HEK293 (cell line): Measurements from ENCODE around the gene A4GALT.

ENCODE experiments used
- CTCF ChIA-PET: fragments of 350-600 bp; formaldehyde crosslinking; extraction: SDS; loops from one replicate; lab custom pipeline; 2021; ENCODE audit warnings: antibody characterized with exemption; lab: Yijun Ruan, JAX
- POLR2A ChIA-PET: fragments of 300-600 bp; formaldehyde crosslinking; extraction: SDS; loops from one replicate; lab custom pipeline; 2020; ENCODE audit warnings: antibody characterized with exemption, inconsistent platforms; lab: Yijun Ruan, JAX
- H3K27ac ChIP-seq: fragments of 200-500 bp; sonication (Bioruptor generic); 2 replicates; pipeline ENCODE4 v1.5.1; 2014; ENCODE audit warnings: low read depth, low read length, control low read depth, inconsistent platforms; ENCODE audit errors: extremely low read depth
- H3K36me3 ChIP-seq, 2 experiments: fragments of 200-500 bp in 1 of 2; sonication (Bioruptor generic) in 1 of 2; 1 replicate in 1 of 2; 2 replicates in 1 of 2; pipeline ENCODE4 v1.5.1; 2014 to 2017; ENCODE audit warnings: inconsistent platforms in 2 of 2, low read length in 2 of 2; ENCODE audit not compliant: control insufficient read depth in 2 of 2, insufficient read depth in 1 of 2
- H3K4me1 ChIP-seq: fragments of 200-500 bp; sonication (Bioruptor generic); 2 replicates; pipeline ENCODE4 v1.5.1; 2014; ENCODE audit warnings: mild to moderate bottlenecking, low read length, inconsistent platforms; ENCODE audit not compliant: control insufficient read depth, insufficient read depth
- H3K4me3 ChIP-seq: 2 replicates; pipeline ENCODE4 v1.5.1; 2011; ENCODE audit warnings: low read depth, mild to moderate bottlenecking, control low read depth, low read length, moderate library complexity
- H3K9me3 ChIP-seq: fragments of 200-500 bp; sonication (Bioruptor generic); 2 replicates; pipeline ENCODE4 v1.5.1; 2014; ENCODE audit warnings: low read depth, low read length, inconsistent platforms; ENCODE audit not compliant: control insufficient read depth, insufficient read depth
- BCL6B ChIP-seq: fragments of 450-650 bp; formaldehyde crosslinking; IDR thresholded peaks from 2 replicates; pipeline ENCODE4 v1.5.1; 2017; ENCODE audit warnings: missing biosample characterization, missing genetic modification characterization
- HOXD13 ChIP-seq: sonication (generic); formaldehyde crosslinking; IDR thresholded peaks from 2 replicates; pipeline ENCODE4 v1.8.0; 2022; ENCODE audit warnings: missing genetic modification reagents, borderline replicate concordance
- IKZF3 ChIP-seq: fragments of 450-650 bp; IDR thresholded peaks from 2 replicates; pipeline ENCODE4 v1.5.0; 2018; ENCODE audit warnings: missing biosample characterization, mild to moderate bottlenecking, missing genetic modification characterization, moderate library complexity
- INSM2 ChIP-seq: fragments of 450-650 bp; formaldehyde crosslinking; IDR thresholded peaks from 2 replicates; pipeline ENCODE4 v1.5.1; 2016; ENCODE audit warnings: missing biosample characterization, missing genetic modification characterization
- RBAK ChIP-seq: fragments of 450-650 bp; formaldehyde crosslinking; IDR thresholded peaks from 2 replicates; pipeline ENCODE4 v1.5.1; 2016; ENCODE audit warnings: missing biosample characterization, missing genetic modification characterization
- SP2 ChIP-seq: fragments of 450-650 bp; formaldehyde crosslinking; IDR thresholded peaks from 2 replicates; pipeline ENCODE4 v1.5.1; 2016; ENCODE audit warnings: missing biosample characterization, missing genetic modification characterization
- ZBTB26 ChIP-seq: fragments of 450-650 bp; formaldehyde crosslinking; optimal IDR thresholded peaks from 2 replicates; pipeline ENCODE3; 2016; ENCODE audit warnings: missing biosample characterization, mild to moderate bottlenecking, missing genetic modification characterization
- ZNF112 ChIP-seq: fragments of 450-650 bp; formaldehyde crosslinking; IDR thresholded peaks from 2 replicates; pipeline ENCODE4 v1.5.0; 2017; ENCODE audit warnings: missing biosample characterization, missing genetic modification characterization
- ZNF114 ChIP-seq: fragments of 450-650 bp; formaldehyde crosslinking; IDR thresholded peaks from 2 replicates; pipeline ENCODE4 v1.5.0; 2017; ENCODE audit warnings: missing biosample characterization, missing genetic modification characterization
- ZNF175 ChIP-seq: fragments of 450-650 bp; formaldehyde crosslinking; IDR thresholded peaks from 2 replicates; pipeline ENCODE4 v1.5.1; 2016; ENCODE audit warnings: missing biosample characterization, missing genetic modification characterization
- ZNF211 ChIP-seq: fragments of 450-650 bp; formaldehyde crosslinking; IDR thresholded peaks from 2 replicates; pipeline ENCODE4 v1.5.1; 2016; ENCODE audit warnings: low read depth, missing biosample characterization, missing genetic modification characterization
- ZNF324 ChIP-seq: fragments of 450-650 bp; formaldehyde crosslinking; IDR thresholded peaks from 2 replicates; pipeline ENCODE4 v1.5.1; 2016; ENCODE audit warnings: missing biosample characterization, missing genetic modification characterization
- ZNF433 ChIP-seq: fragments of 450-650 bp; formaldehyde crosslinking; IDR thresholded peaks from 2 replicates; pipeline ENCODE4 v1.5.1; 2016; ENCODE audit warnings: missing biosample characterization, missing genetic modification characterization, low read depth
- ZNF518A ChIP-seq: fragments of 450-650 bp; formaldehyde crosslinking; conservative IDR thresholded peaks from 2 replicates; pipeline ENCODE4 v1.5.1; 2016; ENCODE audit warnings: low read depth, missing biosample characterization, missing genetic modification characterization
- ZNF521 ChIP-seq: fragments of 450-650 bp; formaldehyde crosslinking; IDR thresholded peaks from 2 replicates; pipeline ENCODE4 v1.5.1; 2017; ENCODE audit warnings: missing biosample characterization, mild to moderate bottlenecking, missing genetic modification characterization
- ZNF544 ChIP-seq: fragments of 450-650 bp; formaldehyde crosslinking; IDR thresholded peaks from 2 replicates; pipeline ENCODE4 v1.5.0; 2017; ENCODE audit warnings: missing biosample characterization, missing genetic modification characterization
- ZNF660 ChIP-seq: fragments of 450-650 bp; IDR thresholded peaks from 2 replicates; pipeline ENCODE4 v1.5.1; 2018; ENCODE audit warnings: missing biosample characterization, mild to moderate bottlenecking, missing genetic modification characterization
- ZNF768 ChIP-seq: fragments of 450-650 bp; formaldehyde crosslinking; IDR thresholded peaks from 2 replicates; pipeline ENCODE4 v1.5.1; 2018; ENCODE audit warnings: missing biosample characterization, mild to moderate bottlenecking, missing genetic modification characterization
- ZSCAN16 ChIP-seq: fragments of 450-650 bp; formaldehyde crosslinking; IDR thresholded peaks from 2 replicates; pipeline ENCODE4 v1.5.1; 2016; ENCODE audit warnings: missing biosample characterization, missing genetic modification characterization

Gene A4GALT

GRCh38 chr22:42684462-42685195 is 36.0 kb downstream of the A4GALT start:
- H3K9me3 ChIP-seq: no peaks in the 10 kb centered on the region
- TF ChIP-seq ZNF768 (tag by site-specific recombination): 0 out of 2 replicates have a peak, but pooled peaks have one; percentile 26
- no peak for TF ChIP-seq HOXD13 (CRISPR knock-in tag)
- TF ChIP-seq ZNF112 (tag by site-specific recombination): no peak
- TF ChIP-seq, all 188 proteins: peak for 1
- H3K4me3 ChIP-seq: no peak overlapping the region
- POLR2A ChIA-PET: no interaction called here
- CTCF ChIA-PET: interaction anchor here (0.6 to 1.0 kb wide), 3 partner anchors 24 to 1259 kb away, joined by 3 read pairs; no protein-coding TSS in a partner anchor
- H3K36me3 ChIP-seq: no peaks in the 10 kb centered on the region
- peaks cover 5% of the 10 kb centered on the region for H3K4me1 ChIP-seq
- H3K27ac ChIP-seq: no peak overlapping the region

GRCh38 chr22:42683578-42684283 is 36.9 kb downstream of the A4GALT start:
- Histone ChIP-seq H3K4me1 (peaks cover 3% of the 10 kb centered on the region), H3K9me3 (no peaks in the 10 kb centered on the region), H3K36me3 (no peaks in the 10 kb centered on the region), H3K27ac (no peak overlapping the region), H3K4me3 (no peak overlapping the region)
- ChIA-PET POLR2A (no interaction called here), CTCF (interaction anchor here (0.7 to 1.2 kb wide), 3 partner anchors 23 to 158 kb away, joined by 3 to 5 read pairs (median 3); no protein-coding TSS in a partner anchor)
- no peak for TF ChIP-seq IKZF3 (tag by site-specific recombination)
- TF ChIP-seq SP2 (tag by site-specific recombination): no peak
- no peak for TF ChIP-seq ZSCAN16
- TF ChIP-seq ZNF211 (tag by site-specific recombination): no peak
- no peak for TF ChIP-seq ZBTB26 (tag by site-specific recombination)
- TF ChIP-seq BCL6B (tag by site-specific recombination): no peak
- no peak for TF ChIP-seq ZNF175
- no peak for TF ChIP-seq ZNF114 (tag by site-specific recombination)
- no peak for TF ChIP-seq ZNF521 (tag by site-specific recombination)
- TF ChIP-seq ZNF768 (tag by site-specific recombination): no peak
- TF ChIP-seq INSM2 (tag by site-specific recombination): no peak
- TF ChIP-seq RBAK (tag by site-specific recombination): no peak
- no peak for TF ChIP-seq ZNF324
- TF ChIP-seq ZNF660 (tag by site-specific recombination): no peak
- TF ChIP-seq ZNF433: no peak
- TF ChIP-seq ZNF544 (tag by site-specific recombination): no peak
- TF ChIP-seq ZNF518A (tag by site-specific recombination): no peak
